ENCODE data around the gene DDN.
A peak's percentile ranks its signal among the peaks of the same experiment; 100 is the strongest.

Gene DDN

GRCh38 chr12:49030714-49031572 is 31.8 kb upstream of the DDN start:
- no peak for DNase-seq

- no peak for DNase-seq
These were observed 30.9 kb upstream of the DDN start for GRCh38 chr12:49030119-49030518.

- DNase-seq, result no peak
These were observed 29.6 kb upstream of the DDN start for GRCh38 chr12:49028666-49029275.

- DNase-seq, result no peak
These were observed 28.8 kb upstream of the DDN start for GRCh38 chr12:49027846-49028555.

GRCh38 chr12:49026678-49027480 is 27.7 kb upstream of the DDN start:
- DNase-seq, result no peak

GRCh38 chr12:49026101-49026500 is 26.9 kb upstream of the DDN start:
- no peak for DNase-seq

GRCh38 chr12:49025463-49025862 is 26.3 kb upstream of the DDN start:
- no peak for DNase-seq

GRCh38 chr12:49024543-49024942 is 25.4 kb upstream of the DDN start:
- DNase-seq, result no peak

- no peak for DNase-seq
These were observed 24.6 kb upstream of the DDN start for GRCh38 chr12:49023812-49024211.

GRCh38 chr12:49022558-49023178 is 23.5 kb upstream of the DDN start:
- no peak for DNase-seq

- DNase-seq, result no peak
These were observed 22.2 kb upstream of the DDN start for GRCh38 chr12:49021292-49021915.

- no peak for DNase-seq
These were observed 21.3 kb upstream of the DDN start for GRCh38 chr12:49020441-49020840.

GRCh38 chr12:49019443-49020324 is 20.5 kb upstream of the DDN start:
- DNase-seq, result peak in 1 of 3 experiments; percentile 38

GRCh38 chr12:49019120-49019430 is 19.9 kb upstream of the DDN start:
- no peak for DNase-seq

- peak; percentile 96 to 98 (median 96) for DNase-seq
These were observed 19.3 kb upstream of the DDN start, which contains the start of gene PRKAG1 for GRCh38 chr12:49018261-49019119. PRKAG1 (minus strand) TSS chr12:49018776; CDS start chr12:49018740, 36 bp downstream.

- no peak for DNase-seq
These were observed 18.7 kb upstream of the DDN start for GRCh38 chr12:49017891-49018260.

GRCh38 chr12:49015196-49015595 is 16.0 kb upstream of the DDN start:
- no peak for DNase-seq

GRCh38 chr12:49014547-49014946 is 15.4 kb upstream of the DDN start:
- DNase-seq, result no peak

GRCh38 chr12:49013428-49013827 is 14.3 kb upstream of the DDN start:
- no peak for DNase-seq

- no peak for DNase-seq
These were observed 13.6 kb upstream of the DDN start for GRCh38 chr12:49012739-49013138.
